Measurements from ENCODE around the gene EGLN1.

DNA sequence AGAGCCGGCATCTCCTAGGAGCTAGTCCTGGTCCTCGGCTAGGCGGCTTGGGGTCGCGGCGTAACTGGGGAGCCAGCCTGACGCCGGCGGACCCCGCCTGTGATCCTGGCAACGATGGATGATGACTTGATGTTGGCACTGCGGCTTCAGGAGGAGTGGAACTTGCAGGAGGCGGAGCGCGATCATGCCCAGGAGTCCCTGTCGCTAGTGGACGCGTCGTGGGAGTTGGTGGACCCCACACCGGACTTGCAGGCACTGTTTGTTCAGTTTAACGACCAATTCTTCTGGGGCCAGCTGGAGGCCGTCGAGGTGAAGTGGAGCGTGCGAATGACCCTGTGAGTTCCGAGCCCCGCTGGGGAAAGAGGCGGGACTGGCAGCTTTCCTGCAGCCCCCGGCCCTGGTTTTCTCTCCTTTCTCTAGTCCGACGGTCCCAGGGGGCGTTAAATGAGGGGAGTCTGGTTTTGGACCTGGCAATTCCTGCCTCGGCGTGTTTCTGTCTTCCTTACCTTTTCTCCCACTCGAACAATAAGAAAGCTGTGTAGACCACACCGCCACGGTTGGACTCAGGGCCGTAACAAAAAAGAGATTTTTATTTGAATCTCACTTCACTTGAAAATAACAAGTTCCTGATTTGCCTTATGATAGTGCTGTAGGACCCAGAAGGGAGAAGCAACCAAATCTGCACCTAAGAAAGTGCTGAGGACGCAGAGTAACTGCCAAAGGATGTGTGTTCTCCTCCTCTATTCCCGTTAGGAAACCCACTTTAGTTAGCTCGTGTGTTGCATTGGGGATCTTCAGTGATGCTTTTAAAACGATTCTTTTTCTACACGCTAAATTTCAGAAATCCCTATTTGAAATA, 83.6 kb downstream of the EGLN1 start, which contains the start of gene SPRTN:
- TF ChIP-seq POLR2A (IDR thresholded peaks at IDR 0.05), result no peak
- TF ChIP-seq CTCF (IDR thresholded peaks at IDR 0.05), result no peak
